Forelimb muscle (tissue), 1 donor: ENCODE measurements around the gene BCL7B. TPM values are rescaled to one million over a fixed set of nuclear protein-coding genes. Genes with fewer than 3 reads are reported as not detected.
"Not testable (repeated sequence)": the region's sequence is repeated elsewhere in the genome, so short reads cannot be mapped to it uniquely, and the experiment has no call there.

ENCODE experiments used
- DNase-seq: peaks from one replicate; pipeline ENCODE4 v3.0.0-alpha.2; 2013; ENCODE audit warnings: low read depth
- polyA plus RNA-seq: library from polyadenylated mRNA; unstranded; fragments of 120-200 nt; gene quantifications from one replicate; pipeline ENCODE4 v1.2.1, GENCODE V29; 2013; ENCODE audit not compliant: insufficient read length

BCL7B gene
- polyA plus RNA-seq, result 38.4 TPM

GRCh38 chr7:73557397-73558257, at the start of gene BCL7B:
TSS of gene BCL7B (minus strand) at chr7:73557690. CDS start at chr7:73557578, 112 bp downstream.
- no peak for DNase-seq

- no peak for DNase-seq
Measured at GRCh38 chr7:73605601-73606220, 48.2 kb upstream of the BCL7B start.

GRCh38 chr7:73602721-73603651, 45.5 kb upstream of the BCL7B start:
- no peak for DNase-seq

- DNase-seq, result no peak
Measured at GRCh38 chr7:73599916-73600315, 42.4 kb upstream of the BCL7B start.

GRCh38 chr7:73599151-73599882, 41.8 kb upstream of the BCL7B start:
- no peak for DNase-seq

- no peak for DNase-seq
Measured at GRCh38 chr7:73597978-73598782, 40.7 kb upstream of the BCL7B start.

- DNase-seq, result no peak
Measured at GRCh38 chr7:73596191-73597065, 38.9 kb upstream of the BCL7B start.

GRCh38 chr7:73595358-73595757, 37.9 kb upstream of the BCL7B start:
- no peak for DNase-seq

GRCh38 chr7:73593207-73594045, 35.9 kb upstream of the BCL7B start:
- no peak for DNase-seq

GRCh38 chr7:73586911-73587310, 29.4 kb upstream of the BCL7B start:
- DNase-seq, result no peak

- no peak for DNase-seq
Measured at GRCh38 chr7:73585196-73585595, 27.7 kb upstream of the BCL7B start.

- no peak for DNase-seq
Measured at GRCh38 chr7:73582664-73583202, 25.2 kb upstream of the BCL7B start.

GRCh38 chr7:73581006-73581405, 23.5 kb upstream of the BCL7B start:
- DNase-seq, result not testable (repeated sequence)

GRCh38 chr7:73578342-73579128, 21.0 kb upstream of the BCL7B start, which contains the start of gene TBL2:
TSS of gene TBL2 (minus strand) at chr7:73578579. CDS start at chr7:73578549, 30 bp downstream.
- peak; percentile 95 for DNase-seq

GRCh38 chr7:73577627-73578341, 20.3 kb upstream of the BCL7B start:
- no peak for DNase-seq

- DNase-seq, result no peak
Measured at GRCh38 chr7:73573791-73574190, 16.3 kb upstream of the BCL7B start.

GRCh38 chr7:73573276-73573675, 15.8 kb upstream of the BCL7B start:
- DNase-seq, result no peak
